ENCODE data around the gene LRRC4C.

LRRC4C gene

DNA sequence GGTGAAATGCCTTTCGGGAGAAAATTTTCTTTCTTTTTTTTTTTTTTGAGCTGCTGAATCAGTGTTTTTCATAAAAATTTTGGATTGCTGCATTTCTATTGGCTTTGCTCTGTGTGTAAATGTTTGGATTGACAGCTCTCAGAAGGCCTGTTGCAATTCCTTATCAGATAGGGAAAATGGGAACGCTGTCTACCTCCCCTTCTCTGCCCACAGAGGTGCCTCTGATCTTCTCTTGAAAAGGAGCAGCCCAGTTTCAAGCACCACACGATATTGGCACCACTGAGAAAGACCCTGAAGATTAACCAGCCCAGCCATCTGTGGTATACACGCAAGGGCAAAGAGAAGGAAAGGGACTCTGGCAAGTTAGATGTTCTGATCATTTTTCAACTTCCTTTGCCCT, 1272.2 kb downstream of the LRRC4C start:
- TF ChIP-seq EZH2 (IDR thresholded peaks at IDR 0.05; ENCODE audit: borderline replicate concordance, low read depth, low read length, severe bottlenecking): no peak
- TF ChIP-seq, protein P1, sequence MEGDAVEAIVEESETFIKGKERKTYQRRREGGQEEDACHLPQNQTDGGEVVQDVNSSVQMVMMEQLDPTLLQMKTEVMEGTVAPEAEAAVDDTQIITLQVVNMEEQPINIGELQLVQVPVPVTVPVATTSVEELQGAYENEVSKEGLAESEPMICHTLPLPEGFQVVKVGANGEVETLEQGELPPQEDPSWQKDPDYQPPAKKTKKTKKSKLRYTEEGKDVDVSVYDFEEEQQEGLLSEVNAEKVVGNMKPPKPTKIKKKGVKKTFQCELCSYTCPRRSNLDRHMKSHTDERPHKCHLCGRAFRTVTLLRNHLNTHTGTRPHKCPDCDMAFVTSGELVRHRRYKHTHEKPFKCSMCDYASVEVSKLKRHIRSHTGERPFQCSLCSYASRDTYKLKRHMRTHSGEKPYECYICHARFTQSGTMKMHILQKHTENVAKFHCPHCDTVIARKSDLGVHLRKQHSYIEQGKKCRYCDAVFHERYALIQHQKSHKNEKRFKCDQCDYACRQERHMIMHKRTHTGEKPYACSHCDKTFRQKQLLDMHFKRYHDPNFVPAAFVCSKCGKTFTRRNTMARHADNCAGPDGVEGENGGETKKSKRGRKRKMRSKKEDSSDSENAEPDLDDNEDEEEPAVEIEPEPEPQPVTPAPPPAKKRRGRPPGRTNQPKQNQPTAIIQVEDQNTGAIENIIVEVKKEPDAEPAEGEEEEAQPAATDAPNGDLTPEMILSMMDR (IDR thresholded peaks at IDR 0.05; ENCODE audit: borderline replicate concordance, extremely low read depth, low read length, poor library complexity, severe bottlenecking): no peak
- Histone ChIP-seq H3K79me2 (ENCODE audit: insufficient read depth, low read length) (no peaks in the 10 kb centered on the region), H3K27ac (ENCODE audit: low read length) (no peak overlapping the region), H4K20me1 (ENCODE audit: insufficient read depth, low read length) (no peaks in the 10 kb centered on the region), H2AFZ (ENCODE audit: low read depth, low read length) (no peak overlapping the region), H3K9ac (ENCODE audit: low read depth, low read length) (no peak overlapping the region), H3K4me2 (ENCODE audit: insufficient read depth, low read length) (no peak overlapping the region), H3K27me3 (ENCODE audit: insufficient read depth, low read length, poor library complexity) (no peaks in the 10 kb centered on the region), H3K4me1 (ENCODE audit: insufficient read depth, low read length) (no peaks in the 10 kb centered on the region), H3K36me3 (ENCODE audit: insufficient read depth, low read length) (no peaks in the 10 kb centered on the region), H3K4me3 (ENCODE audit: low read depth in 1 of 2, low read length in 2 of 2) (no peak overlapping the region), H3K9me3 (ENCODE audit: insufficient read depth, low read length, severe bottlenecking) (no peaks in the 10 kb centered on the region)
- no peak for DNase-seq
- ATAC-seq (ENCODE audit: insufficient read depth, low read depth): no peak

DNA sequence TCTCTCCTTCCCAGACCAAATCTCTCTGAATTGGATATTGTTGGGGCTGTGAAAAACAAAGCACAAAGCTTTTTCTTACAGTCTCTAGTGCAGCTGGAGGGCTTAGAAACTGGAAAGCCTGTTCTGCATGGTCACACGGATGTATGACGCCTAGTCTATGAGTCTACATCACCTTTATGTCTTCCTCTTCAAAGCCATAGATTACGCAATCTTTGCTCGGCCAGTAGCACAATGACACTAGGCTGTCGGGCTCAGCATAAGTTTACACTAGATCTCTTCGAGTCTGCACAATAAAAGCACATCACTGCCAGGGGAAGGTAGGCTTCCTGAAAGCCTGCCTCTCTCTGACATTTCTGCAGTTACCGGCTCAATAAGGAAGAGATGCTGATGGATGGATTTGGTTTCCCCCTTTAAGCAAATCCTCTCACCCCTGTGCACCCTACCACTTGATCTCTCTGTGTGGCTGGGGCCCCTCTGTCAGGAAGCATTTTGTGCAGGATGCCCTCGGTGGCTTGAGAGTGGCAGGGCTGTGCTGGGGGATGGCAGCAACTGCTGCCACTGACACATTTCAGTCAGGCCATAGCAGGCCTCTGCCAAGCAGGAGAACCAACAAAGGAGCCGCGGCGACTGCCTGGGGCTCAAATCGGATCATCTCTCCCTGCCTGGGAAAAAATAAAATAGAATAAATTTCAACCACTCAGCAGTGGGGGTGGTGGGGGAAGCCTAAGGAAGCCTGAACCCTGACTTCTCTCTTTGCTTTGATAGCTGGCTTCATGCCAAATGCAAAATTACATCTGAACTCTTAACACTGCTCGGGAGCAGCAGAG, 1272.8 kb downstream of the LRRC4C start:
- no peak for DNase-seq
- no peak for TF ChIP-seq EZH2 (IDR thresholded peaks at IDR 0.05; ENCODE audit: borderline replicate concordance, low read depth, low read length, severe bottlenecking)
- TF ChIP-seq, protein P1 (IDR thresholded peaks at IDR 0.05; ENCODE audit: borderline replicate concordance, extremely low read depth, low read length, poor library complexity, severe bottlenecking): no peak
- no peaks in the 10 kb centered on the region for H3K36me3 ChIP-seq (ENCODE audit: insufficient read depth, low read length)
- H3K4me3 ChIP-seq (ENCODE audit: low read depth in 1 of 2, low read length in 2 of 2): no peak overlapping the region
- H3K9me3 ChIP-seq (ENCODE audit: insufficient read depth, low read length, severe bottlenecking): no peaks in the 10 kb centered on the region
- no peak for ATAC-seq (ENCODE audit: insufficient read depth, low read depth)
- no peak overlapping the region for H2AFZ ChIP-seq (ENCODE audit: low read depth, low read length)
- H3K27ac ChIP-seq (ENCODE audit: low read length): no peak overlapping the region
- H3K4me2 ChIP-seq (ENCODE audit: insufficient read depth, low read length): no peak overlapping the region
- no peaks in the 10 kb centered on the region for H4K20me1 ChIP-seq (ENCODE audit: insufficient read depth, low read length)
- no peak overlapping the region for H3K9ac ChIP-seq (ENCODE audit: low read depth, low read length)
- H3K4me1 ChIP-seq (ENCODE audit: insufficient read depth, low read length): no peaks in the 10 kb centered on the region
- H3K79me2 ChIP-seq (ENCODE audit: insufficient read depth, low read length): no peaks in the 10 kb centered on the region
- H3K27me3 ChIP-seq (ENCODE audit: insufficient read depth, low read length, poor library complexity): no peaks in the 10 kb centered on the region

DNA sequence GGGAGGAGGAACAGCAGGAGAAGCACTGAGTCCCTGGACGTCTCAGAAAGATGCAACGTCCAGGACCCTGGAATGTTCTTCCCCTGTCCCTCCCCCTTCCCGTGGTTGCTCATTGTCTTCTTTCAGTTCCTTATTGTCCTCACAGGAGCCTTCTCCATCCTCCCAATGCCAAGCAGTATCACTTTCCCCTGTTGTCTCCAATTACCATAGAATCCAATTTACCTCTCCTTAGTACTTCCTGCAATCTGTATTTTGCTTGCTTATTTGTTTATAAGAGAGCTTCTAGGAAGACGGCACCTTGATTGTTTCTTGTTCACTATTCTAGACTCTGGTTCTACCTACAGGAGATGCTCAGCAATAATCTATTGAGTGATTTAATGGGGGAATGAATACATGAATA, 1273.7 kb downstream of the LRRC4C start:
- H3K27me3 ChIP-seq (ENCODE audit: insufficient read depth, low read length, poor library complexity): no peaks in the 10 kb centered on the region
- no peak overlapping the region for H2AFZ ChIP-seq (ENCODE audit: low read depth, low read length)
- no peak overlapping the region for H3K9ac ChIP-seq (ENCODE audit: low read depth, low read length)
- no peak overlapping the region for H3K4me3 ChIP-seq (ENCODE audit: low read depth in 1 of 2, low read length in 2 of 2)
- TF ChIP-seq EZH2 (IDR thresholded peaks at IDR 0.05; ENCODE audit: borderline replicate concordance, low read depth, low read length, severe bottlenecking): no peak
- TF ChIP-seq, protein P1 (IDR thresholded peaks at IDR 0.05; ENCODE audit: borderline replicate concordance, extremely low read depth, low read length, poor library complexity, severe bottlenecking): no peak
- H3K4me1 ChIP-seq (ENCODE audit: insufficient read depth, low read length): no peaks in the 10 kb centered on the region
- ATAC-seq (ENCODE audit: insufficient read depth, low read depth): no peak
- no peak for DNase-seq
- no peak overlapping the region for H3K4me2 ChIP-seq (ENCODE audit: insufficient read depth, low read length)
- H3K9me3 ChIP-seq (ENCODE audit: insufficient read depth, low read length, severe bottlenecking): no peaks in the 10 kb centered on the region
- no peaks in the 10 kb centered on the region for H3K36me3 ChIP-seq (ENCODE audit: insufficient read depth, low read length)
- H3K79me2 ChIP-seq (ENCODE audit: insufficient read depth, low read length): no peaks in the 10 kb centered on the region
- no peaks in the 10 kb centered on the region for H4K20me1 ChIP-seq (ENCODE audit: insufficient read depth, low read length)
- no peak overlapping the region for H3K27ac ChIP-seq (ENCODE audit: low read length)
